Activated CD8-positive, alpha-beta T cell treated with anti-CD3 and anti-CD28 coated beads for 36 hours (primary cell): Measurements from ENCODE around the gene MRTFA. TPM values are rescaled to one million over a fixed set of nuclear protein-coding genes. Genes with fewer than 3 reads are reported as not detected.
A peak's percentile ranks its signal among the peaks of the same experiment; 100 is the strongest.

Experiments
- ATAC-seq: fragments of 200-7000 bp; cut with Tn5 transposase; one replicate; pipeline ENCODE4 v1.10.0; 2021; ENCODE audit warnings: mild to moderate bottlenecking, moderate library complexity
- CTCF ChIA-PET: fragments of 350-600 bp; sonication (Branson Sonifier 250); formaldehyde crosslinking; loops from one replicate; lab custom pipeline; 2021; ENCODE audit warnings: antibody characterized with exemption; lab: Charles Lee
- POLR2A ChIA-PET: fragments of 350-600 bp; sonication (Branson Sonifier 250); formaldehyde crosslinking; loops from one replicate; lab custom pipeline; 2021; ENCODE audit warnings: antibody characterized with exemption; lab: Charles Lee
- DNase-seq: peaks from one replicate; pipeline ENCODE4 v3.0.0-alpha.2; 2020
- H3K27ac Mint-ChIP-seq: one replicate; pipeline ENCODE4 v1.8.0; 2021; ENCODE audit warnings: mild to moderate bottlenecking, mixed read lengths
- H3K27me3 Mint-ChIP-seq: one replicate; pipeline ENCODE4 v1.8.0; 2021; ENCODE audit warnings: mixed read lengths
- H3K36me3 Mint-ChIP-seq: one replicate; pipeline ENCODE4 v1.8.0; 2021; ENCODE audit warnings: low read depth, mixed read lengths
- H3K4me1 Mint-ChIP-seq: one replicate; pipeline ENCODE4 v1.8.0; 2021; ENCODE audit warnings: low read depth, mixed read lengths
- H3K4me3 Mint-ChIP-seq: one replicate; pipeline ENCODE4 v1.8.0; 2021; ENCODE audit warnings: mild to moderate bottlenecking, moderate library complexity, mixed read lengths
- H3K9me3 Mint-ChIP-seq: one replicate; pipeline ENCODE4 v1.8.0; 2021; ENCODE audit warnings: mixed read lengths
- CTCF ChIP-seq: fragments of 200-600 bp; IDR thresholded peaks from one replicate; pipeline ENCODE4 v1.8.0; 2022; ENCODE audit warnings: antibody characterized with exemption, mild to moderate bottlenecking
- intact Hi-C: fragments of 100-400 bp; cut with micrococcal nuclease; formaldehyde crosslinking; loops from one replicate; pipeline ENCODE4 v1.10.0; 2022
- total RNA-seq, 2 experiments: library from RNA; stranded (reverse); gene quantifications; one replicate each; pipeline ENCODE4 v1.2.3, GENCODE V29; 2021

The MRTFA gene
- total RNA-seq, 2 experiments from 2014 or later, result 37.4 to 40.0 TPM

GRCh38 chr22:40450616-40451015 is 185.9 kb downstream of the MRTFA start:
- intact Hi-C loops, result no loop called here
- no peak for DNase-seq
- no peak for TF ChIP-seq CTCF
- peaks cover 31% of the 10 kb centered on the region for H3K36me3 Mint-ChIP-seq
- ChIA-PET POLR2A (interaction anchor here (0.9 to 1.4 kb wide), 3 partner anchors 14 to 17 kb away, joined by 3 read pairs; no protein-coding TSS in a partner anchor), CTCF (interaction anchor here (2.7 to 4.6 kb wide), 2 partner anchors 14 to 196 kb away, joined by 15 to 17 read pairs; no protein-coding TSS in a partner anchor)
- H3K27me3 Mint-ChIP-seq, result no peaks in the 10 kb centered on the region
- no peak overlapping the region for H3K27ac Mint-ChIP-seq
- no peak overlapping the region for H3K4me3 Mint-ChIP-seq
- no peaks in the 10 kb centered on the region for H3K9me3 Mint-ChIP-seq
- ATAC-seq, result no peak
- peaks cover 68% of the 10 kb centered on the region for H3K4me1 Mint-ChIP-seq

- H3K9me3 Mint-ChIP-seq, result no peaks in the 10 kb centered on the region
Observed at GRCh38 chr22:40449676-40450035, 186.9 kb downstream of the MRTFA start.

GRCh38 chr22:40446203-40446602 is 190.3 kb downstream of the MRTFA start:
- Mint-ChIP-seq H3K4me3 (no peak overlapping the region), H3K27ac (no peak overlapping the region), H3K27me3 (no peaks in the 10 kb centered on the region), H3K9me3 (peaks cover 2% of the 10 kb centered on the region), H3K36me3 (peaks cover 19% of the 10 kb centered on the region), H3K4me1 (peaks cover 64% of the 10 kb centered on the region)
- CTCF ChIA-PET, result interaction anchor here (1.9 to 4.0 kb wide), 3 partner anchors 9 to 33 kb away, joined by 6 to 27 read pairs (median 9); no protein-coding TSS in a partner anchor
- POLR2A ChIA-PET, result interaction anchor here (0.9 to 2.7 kb wide), 4 partner anchors 9 to 79 kb away, joined by 3 to 7 read pairs (median 4); no protein-coding TSS in a partner anchor
- TF ChIP-seq CTCF, result no peak
- intact Hi-C loops, result no loop called here
- ATAC-seq (no peak), DNase-seq (no peak)

More at GRCh38 chr22:40449676-40450035, 186.9 kb downstream of the MRTFA start:
- no peak overlapping the region for H3K4me3 Mint-ChIP-seq
- intact Hi-C loops, result no loop called here
- DNase-seq, result no peak
- ChIA-PET CTCF (interaction anchor here (0.9 to 4.6 kb wide), 5 partner anchors 8 to 197 kb away, joined by 3 to 27 read pairs (median 5); no protein-coding TSS in a partner anchor), POLR2A (interaction anchor here (1.0 kb wide), 3 partner anchors 9 to 37 kb away, joined by 3 to 4 read pairs (median 3); no protein-coding TSS in a partner anchor)
- peaks cover 69% of the 10 kb centered on the region for H3K4me1 Mint-ChIP-seq
- no peaks in the 10 kb centered on the region for H3K27me3 Mint-ChIP-seq
- H3K27ac Mint-ChIP-seq, result no peak overlapping the region
- TF ChIP-seq CTCF, result no peak
- H3K36me3 Mint-ChIP-seq, result peaks cover 29% of the 10 kb centered on the region
- ATAC-seq, result no peak

GRCh38 chr22:40444178-40444831 is 192.2 kb downstream of the MRTFA start:
- peaks cover 2% of the 10 kb centered on the region for H3K9me3 Mint-ChIP-seq
- peaks cover 68% of the 10 kb centered on the region for H3K4me1 Mint-ChIP-seq
- TF ChIP-seq CTCF, result no peak
- intact Hi-C loops, result no loop called here
- H3K36me3 Mint-ChIP-seq, result peaks cover 21% of the 10 kb centered on the region
- no peak overlapping the region for H3K27ac Mint-ChIP-seq
- ChIA-PET CTCF (interaction anchor here (1.0 to 9.6 kb wide), 3 partner anchors 8 to 202 kb away, joined by 3 to 139 read pairs (median 9); no protein-coding TSS in a partner anchor), POLR2A (interaction anchor here (2.7 kb wide), 1 partner anchor 7 kb away, joined by 7 read pairs; no protein-coding TSS in a partner anchor)
- no peaks in the 10 kb centered on the region for H3K27me3 Mint-ChIP-seq
- ATAC-seq (no peak), DNase-seq (no peak)
- no peak overlapping the region for H3K4me3 Mint-ChIP-seq

GRCh38 chr22:40443732-40444131 is 192.8 kb downstream of the MRTFA start:
- H3K4me1 Mint-ChIP-seq, result peaks cover 68% of the 10 kb centered on the region
- H3K27ac Mint-ChIP-seq, result peak overlapping the region; percentile 14
- no peaks in the 10 kb centered on the region for H3K27me3 Mint-ChIP-seq
- DNase-seq, result no peak
- H3K9me3 Mint-ChIP-seq, result peaks cover 2% of the 10 kb centered on the region
- no peak for TF ChIP-seq CTCF
- peaks cover 21% of the 10 kb centered on the region for H3K36me3 Mint-ChIP-seq
- ATAC-seq, result no peak
- H3K4me3 Mint-ChIP-seq, result no peak overlapping the region
- intact Hi-C loops, result no loop called here
- POLR2A ChIA-PET, result no interaction called here
- CTCF ChIA-PET, result interaction anchor here (1.0 to 9.6 kb wide), 3 partner anchors 43 to 202 kb away, joined by 3 to 139 read pairs (median 3); no protein-coding TSS in a partner anchor
